Smooth muscle cell (in vitro differentiated cells): ENCODE data around the gene GABBR1. TPM values are rescaled to one million over a fixed set of nuclear protein-coding genes. Genes with fewer than 3 reads are reported as not detected.

ENCODE experiments used
- DNase-seq: peaks from one replicate; lab custom pipeline; 2025; ENCODE audit not compliant: unreplicated experiment; lab: John Stamatoyannopoulos, UW
- H2AFZ ChIP-seq: fragments of 200-600 bp; sonication (generic); 2 replicates; pipeline ENCODE4 v1.6.0; 2016; ENCODE audit warnings: antibody characterized with exemption, low read depth, mild to moderate bottlenecking
- H3F3A ChIP-seq: fragments of 200-600 bp; sonication (generic); 2 replicates; pipeline ENCODE4 v1.6.0; 2017; ENCODE audit warnings: antibody characterized with exemption, low read depth
- H3K27ac ChIP-seq: fragments of 200-600 bp; sonication (generic); 2 replicates; pipeline ENCODE4 v1.5.1; 2016; ENCODE audit warnings: low read depth, mild to moderate bottlenecking
- H3K27me3 ChIP-seq: fragments of 200-600 bp; sonication (generic); 2 replicates; pipeline ENCODE4 v1.6.1; 2016; ENCODE audit warnings: low read depth, mild to moderate bottlenecking
- H3K36me3 ChIP-seq: fragments of 200-600 bp; sonication (generic); 2 replicates; pipeline ENCODE4 v1.5.1; 2016; ENCODE audit warnings: low read depth
- H3K4me1 ChIP-seq: fragments of 200-600 bp; sonication (generic); 2 replicates; pipeline ENCODE4 v1.5.1; 2016; ENCODE audit warnings: low read depth
- H3K4me2 ChIP-seq: fragments of 200-600 bp; sonication (generic); 2 replicates; pipeline ENCODE4 v1.6.0; 2016; ENCODE audit warnings: mild to moderate bottlenecking
- H3K4me3 ChIP-seq: fragments of 200-600 bp; sonication (generic); 2 replicates; pipeline ENCODE4 v1.5.1; 2016; ENCODE audit warnings: mild to moderate bottlenecking
- H3K79me2 ChIP-seq: fragments of 200-600 bp; sonication (generic); 2 replicates; pipeline ENCODE4 v1.6.0; 2016; ENCODE audit warnings: low read depth, mild to moderate bottlenecking
- H3K9ac ChIP-seq: fragments of 200-600 bp; sonication (generic); 2 replicates; pipeline ENCODE4 v1.6.0; 2016; ENCODE audit warnings: low read depth
- H3K9me3 ChIP-seq: fragments of 200-600 bp; sonication (generic); replicated peaks from 2 replicates; pipeline ENCODE4 v1.5.1; 2016; ENCODE audit warnings: low read depth
- H4K20me1 ChIP-seq: fragments of 200-600 bp; sonication (generic); 2 replicates; pipeline ENCODE4 v1.6.0; 2016; ENCODE audit warnings: low read depth
- WGBS: methylation state at CpG from one replicate; pipeline ENCODE4 v1.1.7; 2016; ENCODE audit warnings: low lambda C conversion rate; 5-methylcytosine and 5-hydroxymethylcytosine counted together
- polyA plus RNA-seq: library from polyadenylated mRNA; unstranded; fragments of >200 nt; fragmentation: Nextera tagmentation; extraction: Ambion mirVana; gene quantifications from 2 replicates; pipeline ENCODE4 v1.2.1, GENCODE V29; 2016
- total RNA-seq: library from RNA; depleted of rRNA; stranded (reverse); fragments of >200 nt; gene quantifications from 2 replicates; pipeline ENCODE4 v1.2.3, GENCODE V29; 2014
- TF ChIP-seq, protein P1 (sequence below): fragments of 200-600 bp; sonication (generic); IDR thresholded peaks from 2 replicates; pipeline ENCODE4 v1.5.1; 2017; ENCODE audit warnings: borderline replicate concordance, mild to moderate bottlenecking, antibody characterized with exemption; ENCODE audit not compliant: insufficient read depth, poor library complexity, severe bottlenecking

Gene GABBR1
- total and polyA plus RNA-seq, 2 experiments from 2014 or later = 13.2 to 26.0 TPM

DNA sequence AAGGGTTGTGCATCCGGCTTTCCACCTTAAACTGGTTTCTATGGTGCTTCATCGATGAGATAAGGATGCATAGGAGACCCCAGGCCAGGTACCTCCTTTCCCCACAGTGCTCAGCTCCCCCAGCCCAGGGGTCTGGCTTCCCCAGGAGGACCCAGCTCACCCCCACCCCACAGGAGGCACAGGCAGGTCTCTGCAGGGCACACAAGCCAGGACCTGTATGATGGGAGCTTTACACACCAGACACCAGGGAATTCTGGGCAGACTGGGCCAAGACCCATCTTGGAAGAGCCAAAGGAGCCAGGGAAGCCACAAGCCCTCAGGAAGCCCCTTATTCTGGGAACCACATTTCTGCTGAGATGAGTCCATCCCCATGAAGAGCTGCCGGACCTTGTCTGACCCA is 103.0 kb downstream of the GABBR1 start:
- no peak overlapping the region for H3K27ac ChIP-seq
- WGBS = 87% methylated on average over 3 of the region's 3 CpGs
- no peaks in the 10 kb centered on the region for H3K79me2 ChIP-seq
- H3K27me3 ChIP-seq = no peaks in the 10 kb centered on the region
- H4K20me1 ChIP-seq = no peaks in the 10 kb centered on the region
- TF ChIP-seq, protein P1, sequence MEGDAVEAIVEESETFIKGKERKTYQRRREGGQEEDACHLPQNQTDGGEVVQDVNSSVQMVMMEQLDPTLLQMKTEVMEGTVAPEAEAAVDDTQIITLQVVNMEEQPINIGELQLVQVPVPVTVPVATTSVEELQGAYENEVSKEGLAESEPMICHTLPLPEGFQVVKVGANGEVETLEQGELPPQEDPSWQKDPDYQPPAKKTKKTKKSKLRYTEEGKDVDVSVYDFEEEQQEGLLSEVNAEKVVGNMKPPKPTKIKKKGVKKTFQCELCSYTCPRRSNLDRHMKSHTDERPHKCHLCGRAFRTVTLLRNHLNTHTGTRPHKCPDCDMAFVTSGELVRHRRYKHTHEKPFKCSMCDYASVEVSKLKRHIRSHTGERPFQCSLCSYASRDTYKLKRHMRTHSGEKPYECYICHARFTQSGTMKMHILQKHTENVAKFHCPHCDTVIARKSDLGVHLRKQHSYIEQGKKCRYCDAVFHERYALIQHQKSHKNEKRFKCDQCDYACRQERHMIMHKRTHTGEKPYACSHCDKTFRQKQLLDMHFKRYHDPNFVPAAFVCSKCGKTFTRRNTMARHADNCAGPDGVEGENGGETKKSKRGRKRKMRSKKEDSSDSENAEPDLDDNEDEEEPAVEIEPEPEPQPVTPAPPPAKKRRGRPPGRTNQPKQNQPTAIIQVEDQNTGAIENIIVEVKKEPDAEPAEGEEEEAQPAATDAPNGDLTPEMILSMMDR = no peak
- no peaks in the 10 kb centered on the region for H3K36me3 ChIP-seq
- H3K9ac ChIP-seq = no peak overlapping the region
- no peak overlapping the region for H3K4me3 ChIP-seq
- H3K4me1 ChIP-seq = no peaks in the 10 kb centered on the region
- no peak overlapping the region for H2AFZ ChIP-seq
- no peaks in the 10 kb centered on the region for H3F3A ChIP-seq
- H3K9me3 ChIP-seq = no peaks in the 10 kb centered on the region
- no peak overlapping the region for H3K4me2 ChIP-seq
- no peak for DNase-seq

DNA sequence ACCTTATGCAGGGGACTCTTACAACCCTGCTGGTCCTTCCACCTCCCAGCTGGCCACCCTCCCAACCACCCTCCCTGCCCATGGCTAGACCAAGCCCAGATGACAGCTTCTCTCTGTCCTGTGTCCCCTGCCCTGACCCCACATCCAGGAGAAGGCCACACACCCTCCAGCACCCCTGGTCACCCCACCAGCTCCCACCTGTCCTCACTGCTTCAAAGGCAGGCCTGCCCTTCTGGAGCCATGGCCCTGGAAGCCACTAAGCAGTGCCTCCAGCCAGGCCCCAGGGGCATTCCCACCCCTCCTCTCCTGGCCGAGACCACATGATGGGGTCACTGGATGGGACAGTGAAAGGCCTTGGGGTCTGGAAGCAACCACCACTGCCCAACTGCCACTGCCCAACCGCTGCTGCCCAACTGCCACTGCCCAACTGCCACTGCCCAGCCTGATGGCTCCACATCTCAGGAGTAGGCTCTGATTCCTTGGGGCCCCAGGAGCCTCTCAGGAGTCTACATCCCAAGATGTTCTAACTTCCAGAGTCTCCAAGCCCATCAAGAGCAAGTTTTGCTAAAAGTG is 103.9 kb downstream of the GABBR1 start:
- Histone ChIP-seq H3K9ac (no peak overlapping the region), H3K79me2 (no peaks in the 10 kb centered on the region), H3K36me3 (no peaks in the 10 kb centered on the region), H3K4me3 (no peak overlapping the region), H2AFZ (no peak overlapping the region), H4K20me1 (no peaks in the 10 kb centered on the region), H3K4me1 (no peaks in the 10 kb centered on the region), H3K27me3 (no peaks in the 10 kb centered on the region), H3K9me3 (no peaks in the 10 kb centered on the region), H3K27ac (no peak overlapping the region), H3K4me2 (no peak overlapping the region), H3F3A (no peaks in the 10 kb centered on the region)
- TF ChIP-seq, protein P1 = no peak
- WGBS = 89% methylated on average over 2 of the region's 2 CpGs
- DNase-seq = no peak

DNA sequence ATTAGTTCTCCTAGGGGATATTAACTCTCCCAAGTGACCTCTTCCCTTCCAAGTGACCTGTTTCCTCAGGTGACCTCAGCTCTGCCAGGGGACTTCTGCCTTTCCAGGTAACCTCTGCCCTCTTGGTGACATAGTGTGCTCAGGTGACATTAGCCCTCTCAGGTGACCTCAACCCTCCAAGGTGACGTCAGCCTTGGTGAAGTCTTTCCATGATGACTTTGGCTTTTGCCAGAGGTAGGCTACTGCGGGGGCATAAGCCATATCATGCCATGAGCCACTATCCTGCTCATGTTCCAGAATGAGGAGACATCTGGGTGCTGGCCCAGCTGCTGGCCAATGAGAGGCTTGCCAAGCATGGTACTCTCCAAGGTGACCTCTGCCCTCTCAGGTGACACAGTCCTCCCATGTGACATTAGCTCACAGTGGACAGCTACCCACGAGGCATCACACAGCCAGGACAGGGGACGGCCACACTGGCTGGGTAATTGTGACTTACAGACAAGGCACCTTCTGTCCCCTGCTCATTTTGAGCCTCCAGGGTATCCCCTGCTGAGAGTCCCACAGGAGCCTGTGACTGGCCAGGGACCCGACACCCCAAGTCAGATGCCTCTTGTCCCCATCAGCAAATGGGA is 104.6 kb downstream of the GABBR1 start:
- Histone ChIP-seq H3K4me2 (no peak overlapping the region), H3K36me3 (no peaks in the 10 kb centered on the region), H3K4me1 (no peaks in the 10 kb centered on the region), H3K4me3 (no peak overlapping the region), H4K20me1 (no peaks in the 10 kb centered on the region), H3K27me3 (no peaks in the 10 kb centered on the region), H3K9ac (no peak overlapping the region), H3K9me3 (no peaks in the 10 kb centered on the region), H3F3A (no peaks in the 10 kb centered on the region), H3K27ac (no peak overlapping the region), H2AFZ (no peak overlapping the region), H3K79me2 (no peaks in the 10 kb centered on the region)
- WGBS = 73% methylated on average over 5 of the region's 5 CpGs
- TF ChIP-seq, protein P1 = no peak
- no peak for DNase-seq

DNA sequence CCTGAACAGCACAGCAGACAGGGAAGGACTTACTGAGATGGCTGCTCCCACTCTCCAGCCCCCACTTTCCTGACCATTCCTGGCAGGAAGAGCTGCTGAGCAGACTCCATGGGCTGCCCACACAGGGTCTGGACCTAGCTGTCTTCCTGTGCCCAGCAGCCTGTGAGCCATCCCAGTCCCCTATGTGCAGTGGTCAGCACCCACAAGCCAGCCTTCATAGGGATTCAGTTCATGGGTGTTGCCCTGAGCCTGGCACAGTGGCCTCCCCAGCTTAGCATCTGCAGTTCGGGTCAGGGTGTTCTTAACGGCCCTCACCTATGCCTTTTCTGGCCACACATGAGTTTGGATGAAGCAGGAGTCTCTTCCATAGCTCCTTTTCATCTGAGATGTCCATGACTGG is 105.4 kb downstream of the GABBR1 start:
- no peak overlapping the region for H2AFZ ChIP-seq
- no peaks in the 10 kb centered on the region for H4K20me1 ChIP-seq
- H3K9me3 ChIP-seq = no peaks in the 10 kb centered on the region
- no peak overlapping the region for H3K4me2 ChIP-seq
- H3F3A ChIP-seq = no peaks in the 10 kb centered on the region
- no peaks in the 10 kb centered on the region for H3K79me2 ChIP-seq
- TF ChIP-seq, protein P1 = no peak
- DNase-seq = no peak
- H3K4me3 ChIP-seq = no peak overlapping the region
- H3K9ac ChIP-seq = no peak overlapping the region
- WGBS = 84% methylated on average over 2 of the region's 2 CpGs
- H3K27me3 ChIP-seq = no peaks in the 10 kb centered on the region
- no peaks in the 10 kb centered on the region for H3K36me3 ChIP-seq
- no peaks in the 10 kb centered on the region for H3K4me1 ChIP-seq
- no peak overlapping the region for H3K27ac ChIP-seq
